GM18870 (cell line): ENCODE results near the gene ABHD18.
A peak's percentile ranks its signal among the peaks of the same experiment; 100 is the strongest.
"Not testable (repeated sequence)": the region's sequence is repeated elsewhere in the genome, so short reads cannot be mapped to it uniquely, and the experiment has no call there.

Experiments used
- ATAC-seq: cut with Tn5 transposase; IDR thresholded peaks from one replicate; pipeline ENCODE4 v1.9.1; 2021; ENCODE audit warnings: moderate library complexity; ENCODE audit not compliant: unreplicated experiment

ABHD18 gene

GRCh38 chr4:128061566-128062536 is 96.6 kb downstream of the ABHD18 start:
- ATAC-seq = peak; percentile 21

- ATAC-seq = not testable (repeated sequence)
Measured at GRCh38 chr4:128066453-128066820, 101.2 kb downstream of the ABHD18 start.

GRCh38 chr4:128068918-128069317 is 103.7 kb downstream of the ABHD18 start:
- ATAC-seq = no peak

- no peak for ATAC-seq
Measured at GRCh38 chr4:128076464-128076863, 111.3 kb downstream of the ABHD18 start.
